Mesothelial cell of epicardium (in vitro differentiated cells): Measurements from ENCODE around the gene PML. TPM values are rescaled to one million over a fixed set of nuclear protein-coding genes. Genes with fewer than 3 reads are reported as not detected.
A peak's percentile ranks its signal among the peaks of the same experiment; 100 is the strongest.

ENCODE experiments used
- DNase-seq, 2 experiments: peaks; one replicate each; pipeline ENCODE4 v3.0.0; 2021; ENCODE audit warnings: low spot score in 2 of 2; ENCODE audit not compliant: unreplicated experiment in 2 of 2
- H3K27ac Mint-ChIP-seq: 2 replicates; pipeline ENCODE4 v1.8.0; 2021; ENCODE audit warnings: mixed read lengths
- H3K27me3 Mint-ChIP-seq: 2 replicates; pipeline ENCODE4 v1.8.0; 2021; ENCODE audit warnings: low read depth, mixed read lengths
- H3K36me3 Mint-ChIP-seq: 2 replicates; pipeline ENCODE4 v1.8.0; 2021; ENCODE audit warnings: mixed read lengths
- H3K4me1 Mint-ChIP-seq: 2 replicates; pipeline ENCODE4 v1.8.0; 2021; ENCODE audit warnings: mixed read lengths
- H3K4me3 Mint-ChIP-seq: 2 replicates; pipeline ENCODE4 v1.8.0; 2021; ENCODE audit warnings: mild to moderate bottlenecking, moderate library complexity, mixed read lengths
- H3K9me3 Mint-ChIP-seq: 2 replicates; pipeline ENCODE4 v1.8.0; 2021; ENCODE audit warnings: mixed read lengths
- CTCF ChIP-seq: fragments of 200-600 bp; sonication (generic); IDR thresholded peaks from one replicate; pipeline ENCODE4 v1.5.0; 2021; ENCODE audit warnings: antibody characterized with exemption; ENCODE audit not compliant: unreplicated experiment
- total RNA-seq: library from RNA; stranded (reverse); gene quantifications from 3 replicates; pipeline ENCODE4 v1.2.1, GENCODE V29; 2021

The PML gene
- total RNA-seq, 1 donor from 2014 or later: 43.6 TPM

GRCh38 chr15:73951601-73952000 is 42.9 kb upstream of the PML start:
- no peak overlapping the region for H3K4me3 Mint-ChIP-seq
- TF ChIP-seq CTCF: no peak
- H3K27me3 Mint-ChIP-seq: no peaks in the 10 kb centered on the region
- DNase-seq: no peak
- peak overlapping the region; percentile 98 for H3K27ac Mint-ChIP-seq
- H3K4me1 Mint-ChIP-seq: peaks cover 13% of the 10 kb centered on the region
- no peaks in the 10 kb centered on the region for H3K9me3 Mint-ChIP-seq
- H3K36me3 Mint-ChIP-seq: peaks cover 8% of the 10 kb centered on the region

GRCh38 chr15:73952171-73952912 is 42.2 kb upstream of the PML start:
- no peak overlapping the region for H3K4me3 Mint-ChIP-seq
- peaks cover 8% of the 10 kb centered on the region for H3K36me3 Mint-ChIP-seq
- no peak for TF ChIP-seq CTCF
- no peaks in the 10 kb centered on the region for H3K9me3 Mint-ChIP-seq
- H3K4me1 Mint-ChIP-seq: peaks cover 13% of the 10 kb centered on the region
- H3K27ac Mint-ChIP-seq: peak overlapping the region; percentile 81
- DNase-seq: no peak
- H3K27me3 Mint-ChIP-seq: peaks cover 2% of the 10 kb centered on the region

- no peak for DNase-seq
- no peaks in the 10 kb centered on the region for H3K9me3 Mint-ChIP-seq
- peaks cover 13% of the 10 kb centered on the region for H3K4me1 Mint-ChIP-seq
Observed at GRCh38 chr15:73952913-73953750, 41.4 kb upstream of the PML start.

DNA sequence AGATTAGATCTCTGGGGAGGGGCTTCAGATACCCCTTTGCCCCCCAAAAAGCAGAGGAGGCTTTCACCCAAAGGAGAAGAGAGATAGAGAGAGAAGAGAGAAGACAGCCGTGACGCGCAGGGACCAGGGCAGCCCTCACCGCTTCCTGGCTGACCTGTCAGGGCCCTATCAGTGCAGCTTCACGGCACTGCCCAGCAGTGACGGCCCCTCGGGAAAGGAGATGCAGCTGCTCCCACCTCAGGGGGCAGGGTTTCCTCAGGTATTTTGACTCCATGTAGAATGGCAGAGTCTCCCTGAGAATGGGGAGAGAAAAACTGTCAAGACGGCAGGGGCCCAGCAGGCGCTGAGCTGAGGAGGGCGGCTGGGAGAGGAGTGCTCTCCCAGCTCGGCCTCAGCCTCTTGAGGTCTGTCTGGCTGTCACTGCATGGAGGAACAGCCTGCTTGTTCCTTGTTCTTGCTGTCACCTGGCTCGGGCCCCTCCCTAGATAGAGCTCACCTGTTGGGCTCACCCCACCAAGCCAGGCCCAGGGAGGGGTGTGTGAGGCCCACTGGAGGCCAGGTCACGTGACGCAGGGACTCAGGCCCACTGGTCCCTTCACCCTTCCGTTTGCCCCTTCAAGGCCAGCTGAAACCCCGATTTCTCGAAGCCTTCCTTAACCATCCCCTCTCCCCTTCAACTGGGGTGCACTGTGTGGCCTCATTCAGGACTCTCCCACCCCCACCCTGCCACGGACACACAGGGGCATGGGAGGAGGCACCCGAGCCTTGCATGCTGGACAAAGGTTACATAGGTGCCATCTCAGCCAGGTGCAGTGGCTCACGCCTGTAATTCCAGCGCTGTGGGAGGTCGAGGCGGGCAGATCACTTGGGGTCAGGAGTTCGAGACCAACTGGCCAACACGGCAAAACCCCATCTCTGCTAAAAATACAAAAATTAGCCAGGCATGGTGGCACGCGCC is 40.0 kb upstream of the PML start:
- no peaks in the 10 kb centered on the region for H3K9me3 Mint-ChIP-seq
- H3K4me3 Mint-ChIP-seq: no peak overlapping the region
- H3K27me3 Mint-ChIP-seq: peaks cover 5% of the 10 kb centered on the region
- H3K36me3 Mint-ChIP-seq: peaks cover under 1% of the 10 kb centered on the region
- DNase-seq: no peak
- peaks cover 13% of the 10 kb centered on the region for H3K4me1 Mint-ChIP-seq
- TF ChIP-seq CTCF: no peak
- peak overlapping the region; percentile 69 for H3K27ac Mint-ChIP-seq

More at GRCh38 chr15:73952913-73953750, 41.4 kb upstream of the PML start:
- no peak overlapping the region for H3K27ac Mint-ChIP-seq
- H3K27me3 Mint-ChIP-seq: peaks cover 5% of the 10 kb centered on the region
- TF ChIP-seq CTCF: no peak
- peaks cover 6% of the 10 kb centered on the region for H3K36me3 Mint-ChIP-seq
- H3K4me3 Mint-ChIP-seq: no peak overlapping the region

DNA sequence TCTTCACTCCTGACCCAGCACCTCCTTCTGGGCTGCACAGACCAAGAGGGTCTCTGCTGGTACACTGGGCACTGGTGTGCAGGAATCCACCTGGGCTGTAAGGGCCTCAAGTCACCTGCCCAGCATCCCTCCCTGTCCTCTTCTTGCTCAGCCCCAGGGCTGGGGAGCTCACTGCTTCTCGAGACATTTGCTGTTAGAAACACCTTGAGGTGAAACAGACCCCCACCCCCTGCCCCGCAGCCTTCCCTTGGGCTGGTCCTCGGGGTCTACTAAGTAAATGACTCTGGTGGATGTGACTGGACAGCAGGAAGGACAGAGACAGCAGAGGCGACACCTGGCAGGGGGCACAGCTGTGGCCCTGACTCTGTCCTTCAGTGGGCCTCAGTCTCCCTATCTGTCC is 39.2 kb upstream of the PML start:
- Mint-ChIP-seq H3K4me3 (no peak overlapping the region), H3K27me3 (peaks cover 5% of the 10 kb centered on the region), H3K36me3 (no peaks in the 10 kb centered on the region), H3K4me1 (peaks cover 13% of the 10 kb centered on the region), H3K27ac (no peak overlapping the region), H3K9me3 (no peaks in the 10 kb centered on the region)
- peak in 1 of 2 experiments; percentile 9 for DNase-seq
- no peak for TF ChIP-seq CTCF
